H1 (cell line): ENCODE measurements around the gene OMA1.

Experiments used
- BRCA1 ChIP-seq: IDR thresholded peaks from 2 replicates; pipeline ENCODE4 v1.6.1; 2012; ENCODE audit warnings: low read depth, low read length, improper control_type of control experiment
- CTCF ChIP-seq, 3 experiments: IDR thresholded peaks; 1 replicate in 2 of 3; 2 replicates in 1 of 3; pipeline versions ENCODE4 v1.5.1 to v1.6.1; 2011; ENCODE audit warnings: low read length in 3 of 3, mild to moderate bottlenecking in 3 of 3, inconsistent platforms in 2 of 3, low read depth in 1 of 3, moderate library complexity in 1 of 3; ENCODE audit not compliant: insufficient read depth in 1 of 3; ENCODE audit errors: control extremely low read depth in 1 of 3
- JUND ChIP-seq: IDR thresholded peaks from 2 replicates; pipeline ENCODE4 v1.6.1; 2011; ENCODE audit warnings: mild to moderate bottlenecking, improper control_type of control experiment, low read length
- POLR2A ChIP-seq, 2 experiments: IDR thresholded peaks; 1 replicate in 1 of 2; 2 replicates in 1 of 2; pipeline ENCODE4 v1.6.1; 2011; ENCODE audit warnings: low read depth in 2 of 2, low read length in 2 of 2, mild to moderate bottlenecking in 2 of 2; ENCODE audit errors: control extremely low read depth in 1 of 2
- SP2 ChIP-seq: IDR thresholded peaks from 2 replicates; pipeline ENCODE4 v1.6.1; 2012; ENCODE audit warnings: mild to moderate bottlenecking, low read length, inconsistent platforms
- TAF1 ChIP-seq: IDR thresholded peaks from 2 replicates; pipeline ENCODE4 v1.6.1; 2011; ENCODE audit warnings: mild to moderate bottlenecking, low read depth, low read length

DNA sequence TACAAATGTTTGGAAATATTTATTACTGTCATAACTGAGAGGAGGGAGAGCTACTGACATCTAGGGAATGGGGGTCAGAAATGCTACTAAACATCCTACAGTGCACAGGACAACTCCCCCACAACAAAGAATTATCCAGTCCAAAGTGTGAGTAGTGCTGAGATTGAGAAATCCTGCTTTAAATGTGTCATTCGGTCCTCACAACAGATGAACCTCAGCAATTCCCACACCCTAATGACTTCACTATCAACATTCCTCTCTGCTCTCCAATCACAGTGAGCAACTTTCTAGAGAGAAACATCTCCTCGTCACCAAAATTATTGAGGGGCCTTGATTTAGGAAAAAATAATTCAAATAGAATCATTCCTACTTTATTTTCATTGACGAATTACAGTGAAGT is 18.0 kb downstream of the OMA1 start:
- TF ChIP-seq TAF1, result no peak
- no peak for TF ChIP-seq JUND
- TF ChIP-seq POLR2A (IDR thresholded peaks at IDR 0.05; ENCODE audit: control extremely low read depth in 1 of 2, low read depth in 2 of 2, low read length in 2 of 2), result no peak
- TF ChIP-seq BRCA1, result no peak
- no peak for TF ChIP-seq CTCF (IDR thresholded peaks at IDR 0.05; ENCODE audit: control extremely low read depth in 1 of 3, insufficient read depth in 1 of 3, low read depth in 1 of 3, low read length in 3 of 3)
- TF ChIP-seq SP2, result no peak
